GM10266 (cell line): ENCODE results near the gene UBXN1.
"Not testable (repeated sequence)": the region's sequence is repeated elsewhere in the genome, so short reads cannot be mapped to it uniquely, and the experiment has no call there.

Source experiments
- DNase-seq: peaks from one replicate; pipeline ENCODE4 v3.0.0; 2012; ENCODE audit errors: extremely low spot score
- CTCF ChIP-seq: IDR thresholded peaks from 2 replicates; pipeline ENCODE4 v1.5.1; 2012; ENCODE audit warnings: mild to moderate bottlenecking, low read depth; ENCODE audit not compliant: control insufficient read depth, insufficient read depth; ENCODE audit errors: missing control alignments

The UBXN1 gene

GRCh38 chr11:62656796-62657429 lies 22.0 kb downstream of the UBXN1 start:
- no peak for TF ChIP-seq CTCF

GRCh38 chr11:62654297-62654696 lies 24.6 kb downstream of the UBXN1 start:
- no peak for DNase-seq
- TF ChIP-seq CTCF: no peak

More at GRCh38 chr11:62656796-62657429, 22.0 kb downstream of the UBXN1 start:
- no peak for DNase-seq

DNA sequence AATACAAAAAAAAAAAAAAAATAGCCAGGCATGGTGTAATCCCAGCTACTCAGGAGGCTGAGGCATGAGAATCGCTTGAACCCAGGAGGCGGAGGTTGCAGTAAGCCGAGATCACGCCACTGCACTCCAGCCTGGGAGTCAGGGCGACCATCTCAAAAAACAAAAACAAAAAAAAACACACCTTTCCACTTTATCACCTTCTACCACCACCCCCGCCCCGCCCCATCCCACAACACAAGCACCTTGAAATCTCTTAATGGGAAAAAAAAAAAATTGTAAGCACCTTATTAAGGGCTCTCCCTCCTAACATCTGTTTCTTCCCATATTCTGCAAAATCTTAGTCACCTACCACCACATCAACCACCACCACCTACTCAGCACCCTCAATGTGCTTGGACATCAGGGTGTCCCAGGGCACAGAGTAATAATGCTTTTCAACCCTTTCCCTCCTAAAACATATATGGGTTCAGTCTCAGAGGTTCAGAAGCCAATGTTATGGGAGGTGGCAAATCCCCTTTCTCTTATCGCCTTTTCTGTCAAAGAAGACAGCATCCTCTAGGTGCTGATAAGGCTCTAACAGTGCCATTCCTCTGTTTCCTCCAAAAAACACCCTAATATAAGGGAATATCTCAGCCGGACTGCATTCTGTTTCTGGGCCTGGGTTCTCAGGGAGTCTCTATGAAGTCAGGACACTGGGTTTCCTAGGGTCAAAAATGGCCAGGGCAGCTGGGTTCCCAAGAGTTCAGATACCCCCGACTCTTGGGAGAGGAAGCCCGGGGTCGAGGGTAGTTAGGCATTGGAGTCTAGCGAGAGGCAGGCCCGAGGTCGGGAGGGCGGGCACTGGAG lies 26.5 kb downstream of the UBXN1 start:
- TF ChIP-seq CTCF: no peak

DNA sequence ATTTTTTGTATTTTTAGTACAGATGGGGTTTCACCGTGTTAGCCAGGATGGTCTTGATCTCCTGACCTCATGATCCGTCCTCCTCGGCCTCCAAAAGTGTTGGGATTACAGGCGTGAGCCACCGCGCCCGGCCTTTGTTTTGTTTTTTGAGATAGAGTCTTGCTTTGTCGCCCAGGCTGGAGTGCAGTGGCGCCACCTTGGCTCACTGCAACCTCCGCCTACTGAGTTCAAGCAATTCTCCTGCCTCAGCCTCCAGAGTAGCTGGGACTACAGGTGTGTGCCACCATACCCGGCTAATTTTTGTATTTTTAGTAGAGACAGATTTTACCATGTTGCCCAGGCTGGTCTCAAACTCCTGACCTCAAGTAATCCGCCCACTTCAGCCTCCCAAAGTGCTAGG lies 28.6 kb downstream of the UBXN1 start:
- DNase-seq: not testable (repeated sequence)

More for the DNA sequence above, 26.5 kb downstream of the UBXN1 start:
- no peak for DNase-seq

- no peak for TF ChIP-seq CTCF
- DNase-seq: no peak
Observed at GRCh38 chr11:62649486-62649885, 29.4 kb downstream of the UBXN1 start.

- no peak for TF ChIP-seq CTCF
- DNase-seq: no peak
Observed at GRCh38 chr11:62648967-62649364, 29.9 kb downstream of the UBXN1 start.

DNA sequence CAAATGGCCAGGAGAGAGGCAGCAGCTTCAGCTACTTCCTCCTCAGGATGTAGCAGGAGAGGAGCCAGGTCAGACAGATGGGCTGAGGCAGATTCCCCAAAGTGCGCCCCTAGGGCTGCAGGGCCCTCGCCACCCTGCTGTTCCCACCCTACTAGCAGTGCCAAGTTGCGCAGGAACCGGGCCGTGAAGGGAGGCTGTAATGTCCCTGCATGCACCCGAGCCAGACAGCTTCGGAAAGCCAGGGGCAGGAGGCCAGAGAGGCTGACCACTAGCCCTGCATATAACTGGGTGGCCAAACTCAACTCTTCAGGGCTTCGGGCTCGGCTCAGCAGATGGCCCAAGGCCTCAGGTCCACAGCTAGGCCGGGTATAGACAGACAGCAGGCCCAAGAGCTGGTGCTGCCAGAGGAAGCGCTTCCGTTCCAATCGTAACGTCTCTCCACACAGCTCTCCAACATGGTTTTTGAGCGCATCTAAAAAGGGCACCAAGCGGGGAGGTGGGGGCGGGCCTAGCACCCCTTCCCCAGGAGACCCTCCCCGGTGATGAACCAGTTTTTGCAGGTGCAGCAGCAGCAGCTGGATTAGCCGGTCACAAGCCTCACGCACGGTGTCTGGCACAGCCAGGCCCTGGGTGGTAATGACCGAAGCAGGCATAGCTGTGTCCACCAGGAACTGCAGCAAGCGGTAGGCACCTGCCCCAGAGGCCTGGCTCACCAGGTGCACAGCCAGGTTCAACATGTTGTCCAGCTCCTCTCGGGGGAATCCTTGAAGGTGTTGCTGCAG lies 30.5 kb downstream of the UBXN1 start:
- no peak for DNase-seq
- TF ChIP-seq CTCF: no peak
